ENCODE measurements around the gene PABPN1L. TPM values are rescaled to one million over a fixed set of nuclear protein-coding genes. Genes with fewer than 3 reads are reported as not detected.

The PABPN1L gene
- total RNA-seq, 1 donor from 2014 or later: not detected

DNA sequence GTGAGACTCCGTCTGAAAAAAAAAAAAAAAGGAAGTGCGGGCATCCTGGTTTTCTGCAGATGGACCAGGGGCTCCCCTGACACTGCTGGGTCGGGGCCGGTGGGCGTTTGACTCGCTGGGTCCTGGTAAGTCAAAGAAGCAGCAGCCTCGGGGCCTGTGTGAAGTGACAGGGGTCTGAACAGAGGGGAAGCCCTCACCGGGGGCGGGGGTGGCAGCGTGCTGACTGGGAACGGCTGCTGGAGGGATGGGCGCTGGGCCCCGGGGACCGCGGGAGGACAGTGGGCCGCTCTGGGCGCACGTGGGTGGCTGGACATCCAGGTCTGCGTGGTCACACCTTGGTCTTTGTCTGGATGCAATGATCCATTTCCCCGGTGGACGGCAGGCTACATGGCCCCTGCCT is 17.9 kb downstream of the PABPN1L start:
- no peak for DNase-seq

DNA sequence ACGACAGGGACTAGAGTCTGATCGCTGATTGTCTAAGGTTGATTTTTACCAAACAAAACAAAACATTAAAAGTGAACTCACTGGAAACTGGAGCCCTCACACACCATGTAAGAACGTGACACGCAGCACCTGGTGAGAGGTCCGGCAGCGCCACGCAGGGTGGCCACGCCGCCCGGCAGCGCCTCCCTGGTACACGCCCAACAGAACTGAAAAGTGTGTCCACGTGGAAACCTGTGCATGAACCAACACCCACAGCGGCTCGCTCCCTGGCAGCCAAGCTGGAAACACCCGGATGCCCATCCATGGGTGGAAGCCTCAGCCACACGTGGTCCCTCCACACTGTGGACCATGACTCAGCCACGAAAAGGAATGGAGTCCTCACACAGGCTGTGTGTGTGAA is 18.8 kb downstream of the PABPN1L start:
- DNase-seq: no peak

DNA sequence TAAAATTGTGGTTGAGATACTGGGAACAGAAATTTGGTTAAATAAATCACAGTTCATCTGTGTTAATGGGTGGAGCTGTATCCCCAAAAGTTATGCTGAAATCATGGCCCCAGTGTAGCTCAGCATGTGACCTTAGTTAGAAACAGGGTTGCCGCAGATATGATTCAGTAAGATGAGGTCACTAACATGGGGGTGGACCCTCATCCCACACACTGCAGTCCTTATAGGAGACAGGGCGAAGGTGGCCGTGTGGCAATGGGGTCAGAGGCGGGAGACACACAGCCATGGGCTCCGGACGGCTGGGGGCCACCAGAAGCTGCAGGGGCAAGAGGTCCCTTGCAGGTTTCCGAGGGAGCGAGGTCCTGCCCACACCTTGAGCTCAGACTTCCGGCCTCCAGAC is 20.4 kb downstream of the PABPN1L start:
- DNase-seq: no peak

DNA sequence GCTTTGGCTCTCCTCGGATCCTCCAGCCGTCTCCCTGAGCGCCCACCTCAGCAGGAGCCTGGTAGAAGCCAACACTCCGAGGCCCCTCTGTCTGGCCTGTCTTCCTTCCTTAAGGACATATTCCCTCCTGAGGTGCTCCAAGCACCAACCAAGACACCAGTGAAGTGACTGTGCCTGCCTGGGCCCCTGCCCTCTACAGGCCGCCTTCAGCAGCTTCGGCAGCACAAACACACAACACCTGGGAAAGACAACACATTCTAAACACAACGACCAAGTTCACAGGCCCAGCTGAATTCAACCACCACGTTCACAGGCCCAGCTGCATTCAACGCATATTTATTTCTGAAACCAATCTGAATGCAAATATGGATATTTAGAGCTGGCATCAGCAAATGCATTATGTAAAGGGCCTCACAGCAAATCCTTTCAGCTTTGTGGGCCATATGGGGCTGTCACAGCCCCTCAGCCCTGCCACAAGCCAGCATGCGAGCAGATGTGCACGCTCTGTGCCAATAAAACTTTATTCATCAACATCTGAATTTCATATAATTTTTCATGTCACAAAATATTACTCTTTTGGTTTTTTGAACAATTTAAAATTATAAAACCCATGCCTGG is 21.9 kb downstream of the PABPN1L start:
- DNase-seq: no peak

DNA sequence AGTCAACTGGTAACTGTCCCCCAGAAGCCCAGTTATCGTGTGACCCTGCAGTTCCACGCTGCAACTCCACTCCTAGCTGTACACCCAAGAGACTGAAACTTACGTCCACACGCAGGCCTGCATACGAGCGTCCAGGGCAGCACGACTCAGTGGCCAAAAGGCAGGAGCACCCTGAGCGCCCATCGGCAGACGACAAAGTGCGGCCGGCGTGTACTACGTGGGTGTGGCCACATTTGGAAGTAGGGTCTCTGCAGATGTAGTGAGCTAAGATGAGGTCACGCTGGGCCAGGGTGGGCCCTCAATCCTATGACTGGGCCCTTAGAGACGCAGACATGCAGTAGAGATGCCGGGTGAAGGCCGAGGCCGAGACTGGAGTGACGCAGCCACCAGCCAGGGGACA is 23.2 kb downstream of the PABPN1L start:
- no peak for DNase-seq

DNA sequence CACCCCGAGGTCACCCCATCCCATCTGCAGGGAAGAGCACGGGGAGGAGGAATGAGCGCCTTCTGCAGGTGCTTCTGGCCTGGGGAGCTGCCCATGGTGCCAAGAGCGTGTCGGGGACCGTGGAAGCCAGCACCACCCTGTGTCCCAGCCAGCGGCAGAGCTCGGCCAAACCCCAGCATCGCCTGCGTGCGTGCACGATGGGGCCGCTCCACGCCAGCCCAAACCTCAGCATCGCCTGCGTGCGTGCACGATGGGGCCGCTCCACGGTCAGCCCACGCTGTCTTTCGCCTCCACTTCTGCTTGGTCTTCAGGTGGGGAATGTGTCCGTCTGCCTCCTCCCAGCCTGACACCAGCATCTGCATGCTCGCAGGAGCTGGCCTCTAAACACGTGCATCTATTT is 23.7 kb downstream of the PABPN1L start:
- DNase-seq: no peak

DNA sequence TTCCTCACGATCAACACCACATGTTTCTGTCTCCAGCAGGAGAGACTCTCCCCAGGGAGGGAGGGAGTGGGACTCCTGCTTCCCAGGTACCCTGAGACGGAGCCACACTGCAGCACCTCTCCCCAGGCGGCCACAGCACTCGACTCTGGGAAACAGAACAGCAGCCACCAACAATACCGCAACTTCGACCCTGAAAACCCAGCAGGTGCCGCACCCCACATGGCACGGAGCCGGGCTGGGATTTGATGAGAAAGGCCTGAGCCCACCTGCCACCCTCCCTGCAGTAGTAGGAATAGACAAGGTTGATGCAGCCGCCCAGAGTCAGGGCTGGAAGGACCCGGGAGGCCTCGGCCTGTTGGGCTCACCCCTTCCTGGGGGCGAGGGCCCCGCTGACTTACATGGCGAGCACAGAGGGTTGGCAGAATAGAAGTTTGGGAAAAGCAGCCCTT is 24.1 kb downstream of the PABPN1L start:
- no peak for DNase-seq

DNA sequence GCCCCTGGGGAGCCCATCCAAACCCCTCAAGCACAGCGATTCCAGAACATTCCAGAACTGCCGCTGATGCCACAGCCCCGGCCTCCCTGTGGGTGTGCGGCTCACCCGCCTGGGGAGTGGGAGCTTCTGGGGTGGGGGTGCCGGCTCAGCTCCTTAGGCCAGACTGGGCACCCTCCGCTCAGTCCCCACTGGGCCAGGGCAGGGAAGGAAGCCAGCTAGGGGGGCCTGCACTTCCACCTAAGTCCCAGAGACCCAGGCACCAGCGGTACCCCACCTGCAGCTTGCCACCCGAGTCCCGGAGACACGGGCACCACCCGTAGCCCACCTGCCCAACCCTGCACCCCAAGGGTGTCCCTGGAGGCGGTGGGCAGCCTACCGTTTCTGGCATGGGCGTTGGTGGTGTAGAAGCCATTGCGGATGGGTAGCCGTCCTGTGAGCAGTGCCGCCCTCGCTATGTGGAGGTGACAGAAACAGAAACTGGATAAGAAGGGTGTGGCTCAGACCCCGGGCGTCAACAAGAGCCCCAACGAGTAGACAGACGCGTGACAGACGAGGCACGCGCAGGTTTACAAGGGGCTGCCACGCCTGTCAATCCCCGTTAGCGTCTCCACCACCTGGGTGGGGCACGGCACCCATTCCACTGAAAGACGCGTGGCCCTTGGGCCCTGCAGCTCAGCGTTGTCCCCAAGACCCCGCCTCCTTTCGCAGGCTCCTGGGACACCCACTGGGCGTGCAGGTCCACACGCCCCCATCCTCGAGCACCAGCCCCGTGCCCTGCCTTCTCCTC is 24.7 kb downstream of the PABPN1L start:
- no peak for DNase-seq

DNA sequence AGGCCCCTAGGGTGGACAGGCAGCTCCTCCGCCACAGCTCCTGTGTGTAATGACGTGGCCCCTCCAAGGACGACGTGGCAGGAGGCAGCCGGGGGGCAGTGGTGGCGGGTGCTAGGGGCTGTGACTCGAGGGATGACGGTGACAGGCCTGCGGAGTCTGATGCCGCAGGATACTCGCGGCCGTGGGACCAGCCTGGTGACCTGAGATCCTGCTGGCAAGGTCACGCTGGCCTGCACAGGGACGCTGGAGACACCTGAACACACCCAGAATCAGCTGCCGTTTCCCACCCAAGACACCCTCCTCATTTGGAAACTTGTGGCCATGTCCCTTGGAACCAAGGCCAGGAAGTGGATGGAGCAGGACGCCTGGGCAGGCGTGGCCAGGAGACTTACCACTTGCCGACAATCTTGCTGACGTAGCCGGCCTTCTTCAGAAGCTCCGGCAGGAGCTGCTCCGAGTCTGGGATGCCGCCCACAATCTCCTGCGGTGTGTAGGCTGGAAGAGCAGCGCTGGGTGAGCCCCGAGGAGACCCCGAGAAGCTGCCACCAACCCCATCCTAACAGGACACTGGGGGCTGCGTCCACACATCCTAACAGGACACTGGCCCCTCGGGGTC is 25.8 kb downstream of the PABPN1L start:
- no peak for DNase-seq

DNA sequence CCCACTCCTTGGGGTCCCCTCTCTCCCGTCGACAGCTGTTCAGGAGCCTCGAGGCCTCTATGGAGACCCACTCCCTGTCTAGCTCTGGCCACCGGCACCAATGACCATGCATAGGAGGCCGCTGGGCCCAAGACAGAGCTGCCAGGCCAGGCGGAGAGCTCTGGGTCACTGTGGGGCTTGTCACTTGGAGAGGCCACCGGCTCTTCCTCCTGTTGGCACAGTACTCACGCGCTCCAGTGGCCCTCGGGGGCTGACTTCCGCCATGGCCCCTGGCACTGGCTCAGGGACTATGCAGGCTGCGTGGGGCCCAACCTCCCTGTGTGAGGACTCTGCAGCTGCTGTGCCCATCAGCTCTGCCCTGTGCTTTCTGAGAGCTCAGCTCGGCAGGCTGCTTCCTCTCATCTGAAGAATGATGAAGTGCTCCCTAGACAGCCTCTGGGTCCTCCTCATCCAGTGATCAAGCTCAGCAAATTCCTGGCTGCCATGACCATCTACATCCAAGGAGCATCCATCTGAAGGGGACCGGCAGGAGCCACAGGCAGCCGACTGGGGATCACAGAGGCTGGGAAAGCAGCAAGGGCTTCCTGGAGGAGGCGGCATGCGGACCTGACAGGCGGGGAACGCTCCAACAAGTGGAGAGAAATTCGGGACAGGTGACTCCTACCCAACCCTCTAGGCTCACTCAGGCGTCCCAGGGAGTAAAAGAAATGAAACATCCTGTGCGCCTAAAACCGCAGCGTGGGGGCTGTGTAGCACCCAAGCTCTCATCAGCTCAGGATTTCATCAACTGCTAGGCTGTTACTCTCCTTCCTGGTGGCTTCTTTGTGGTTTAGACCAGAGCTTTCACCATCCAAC is 26.5 kb downstream of the PABPN1L start:
- DNase-seq: no peak

DNA sequence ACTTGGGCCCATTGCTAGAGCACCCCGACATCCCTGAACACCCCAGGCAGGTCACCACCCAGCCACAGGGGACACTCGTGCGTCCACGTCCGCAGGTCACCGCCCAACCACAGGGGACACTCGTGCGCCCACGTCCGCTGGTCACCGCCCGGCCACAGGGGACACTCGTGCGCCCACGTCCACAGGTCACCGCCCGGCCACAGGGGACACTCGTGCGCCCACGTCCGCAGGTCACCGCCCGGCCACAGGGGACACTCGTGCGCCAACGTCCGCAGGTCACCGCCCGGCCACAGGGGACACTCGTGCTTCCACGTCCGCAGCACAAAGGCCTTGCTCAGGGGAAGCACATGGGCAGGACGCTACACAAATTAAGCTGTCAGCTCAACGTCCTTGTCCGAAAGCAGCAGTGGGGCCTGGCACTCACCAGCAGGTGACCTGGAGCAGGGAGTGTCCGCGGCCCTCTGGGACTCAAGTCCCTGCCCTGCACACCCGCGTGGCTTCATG is 27.4 kb downstream of the PABPN1L start:
- no peak for DNase-seq

DNA sequence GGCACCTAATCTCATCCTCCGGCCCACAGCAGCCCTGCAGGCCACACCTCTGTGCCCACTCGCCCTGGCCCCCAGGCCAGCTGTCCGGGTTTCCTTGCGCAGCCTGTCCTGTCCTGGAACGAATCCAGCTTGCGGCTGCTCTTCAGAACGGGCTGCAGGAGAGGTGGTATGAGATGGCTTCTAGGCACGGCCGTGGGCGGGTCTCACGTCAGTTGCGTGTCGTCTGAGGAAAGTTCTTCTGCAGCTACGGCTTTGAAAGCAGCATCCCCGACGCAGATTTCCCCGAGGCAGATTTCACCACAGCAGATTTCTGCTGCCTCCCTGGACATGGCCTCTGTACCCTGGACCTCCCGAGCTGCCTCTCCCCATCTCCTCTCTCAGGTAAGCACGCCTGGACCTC is 27.9 kb downstream of the PABPN1L start:
- DNase-seq: no peak

DNA sequence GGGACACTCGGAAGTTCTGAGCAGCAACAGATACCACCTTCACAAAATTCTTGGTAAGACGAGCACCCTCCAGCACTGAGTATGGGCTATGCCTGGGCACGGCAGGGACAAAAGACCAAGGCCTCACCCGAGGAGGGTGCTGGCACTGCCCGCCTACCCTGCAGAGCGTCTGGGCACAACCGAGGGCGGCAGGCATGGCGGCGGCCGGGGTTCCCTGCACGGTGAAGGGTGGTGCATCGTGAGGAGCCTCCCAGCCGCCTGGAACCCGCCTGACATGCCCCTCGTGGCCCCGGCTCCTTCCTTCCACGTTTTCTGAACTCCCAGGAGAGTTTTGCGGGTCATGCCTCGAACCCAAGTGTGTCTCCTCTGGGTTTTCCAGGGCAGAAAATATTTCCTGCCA is 28.7 kb downstream of the PABPN1L start:
- no peak for DNase-seq

DNA sequence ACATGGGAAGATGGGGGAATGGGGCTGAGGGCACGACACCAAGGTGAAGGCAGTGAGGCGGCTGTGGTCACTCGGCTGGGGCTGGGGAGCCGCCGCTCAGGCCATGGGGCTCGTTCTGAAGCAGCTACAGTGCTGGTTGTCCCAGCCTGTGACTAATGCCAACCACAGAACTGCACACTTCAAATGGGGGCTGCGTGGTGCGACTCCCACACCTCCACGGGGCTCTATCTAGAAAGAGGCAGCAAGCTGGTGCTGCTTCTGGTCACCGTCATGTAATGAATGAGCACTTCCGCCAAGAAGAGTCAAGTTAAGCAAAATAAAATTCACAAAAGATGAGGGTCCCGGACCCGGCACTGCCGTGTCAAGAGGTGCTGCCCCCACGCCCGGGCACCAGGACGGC is 29.7 kb downstream of the PABPN1L start:
- no peak for DNase-seq

DNA sequence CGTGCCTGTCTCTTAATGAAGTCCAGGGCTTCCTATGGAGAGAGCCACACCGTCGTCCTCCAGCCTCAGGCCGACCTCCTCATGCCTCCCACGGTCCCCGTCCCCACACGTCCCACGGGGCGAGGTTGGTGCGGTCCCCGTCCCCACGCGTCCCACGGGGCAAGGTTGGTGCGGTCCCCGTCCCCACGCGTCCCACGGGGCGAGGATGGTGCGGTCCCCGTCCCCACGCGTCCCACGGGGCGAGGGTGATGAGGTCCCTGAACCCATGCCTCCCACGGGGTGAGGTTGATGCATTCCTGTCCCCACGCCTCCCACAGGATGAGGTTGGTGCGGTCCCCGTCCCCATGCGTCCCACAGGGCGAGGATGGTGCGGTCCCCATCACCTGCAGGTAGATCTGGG is 30.6 kb downstream of the PABPN1L start:
- no peak for DNase-seq

DNA sequence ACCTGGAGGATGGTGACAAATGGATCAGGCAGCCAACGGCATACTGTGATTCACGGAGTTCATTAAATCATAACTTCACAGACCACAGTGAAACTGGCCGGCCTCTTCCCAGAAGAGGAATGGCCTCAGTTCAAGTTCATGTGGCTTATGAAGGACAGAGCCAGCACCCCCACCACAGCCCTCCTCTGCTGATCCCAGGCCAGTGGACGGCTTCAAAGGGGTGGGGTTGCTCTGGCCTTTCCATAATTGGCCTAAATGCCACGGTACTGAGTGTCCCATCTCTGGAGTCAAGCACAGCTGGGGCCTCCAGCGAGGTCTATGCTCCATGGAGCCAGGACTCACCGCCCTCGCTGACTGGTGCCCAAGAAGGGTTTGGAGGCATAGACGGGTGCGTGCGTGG is 31.1 kb downstream of the PABPN1L start:
- no peak for DNase-seq

DNA sequence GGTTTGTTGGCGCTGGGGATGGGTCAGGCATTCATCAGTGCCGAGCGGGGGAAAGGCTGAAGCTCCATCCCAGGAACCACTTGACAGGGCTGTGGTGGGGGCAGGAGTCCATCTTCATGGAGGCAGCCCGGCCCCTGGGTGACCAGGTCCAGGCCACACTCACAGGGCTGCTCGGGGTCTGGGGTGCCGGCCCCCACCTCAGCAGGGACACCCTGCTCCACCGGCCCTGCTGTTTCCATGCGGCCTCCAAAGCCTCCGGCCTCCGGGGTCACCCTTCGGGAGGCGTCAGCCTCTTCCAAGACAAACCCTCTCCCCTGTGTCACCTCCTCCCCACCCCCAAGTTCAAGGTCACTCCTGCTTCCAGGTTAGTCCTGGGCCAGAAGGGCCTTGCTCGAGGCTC is 31.8 kb downstream of the PABPN1L start:
- no peak for DNase-seq

DNA sequence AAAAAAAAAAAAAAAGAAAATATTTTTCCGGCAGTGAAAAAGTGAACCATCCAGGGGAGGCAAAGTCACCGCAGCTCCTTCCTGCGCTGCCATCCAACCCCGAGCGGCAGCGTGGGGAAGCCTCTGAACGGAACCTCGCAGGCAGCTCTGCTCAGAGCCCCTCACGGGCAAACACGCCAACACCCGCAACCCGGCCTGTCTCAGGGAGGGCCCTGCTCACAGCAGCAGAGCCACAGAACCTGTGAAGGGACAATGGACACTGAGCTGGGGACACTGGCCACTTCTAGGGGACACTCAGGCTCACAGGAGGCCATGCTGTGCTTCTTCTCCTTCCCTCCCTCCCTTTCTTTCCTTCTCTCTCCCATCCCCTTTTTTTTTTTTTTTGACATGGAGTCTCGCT is 33.4 kb downstream of the PABPN1L start:
- DNase-seq: no peak

DNA sequence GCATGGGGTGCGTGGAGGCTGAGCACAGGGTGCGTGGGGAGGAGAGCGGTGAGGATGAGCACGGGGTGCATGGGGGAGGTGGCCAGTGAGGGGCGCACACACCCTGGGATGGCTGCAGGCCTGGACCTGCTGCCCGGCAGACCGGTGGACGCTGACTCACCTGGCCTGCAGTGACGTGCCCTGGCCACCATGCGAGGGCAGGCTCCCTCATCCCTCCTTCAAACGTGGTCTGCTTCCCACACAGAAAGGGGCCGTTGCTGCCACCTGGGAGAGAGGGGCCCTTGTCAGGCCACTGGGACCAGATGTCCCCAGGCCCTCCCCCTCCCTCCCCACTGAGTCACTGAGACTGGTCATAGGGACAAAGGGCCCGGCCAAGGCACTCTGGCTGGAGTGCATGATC is 34.6 kb downstream of the PABPN1L start:
- no peak for DNase-seq

DNA sequence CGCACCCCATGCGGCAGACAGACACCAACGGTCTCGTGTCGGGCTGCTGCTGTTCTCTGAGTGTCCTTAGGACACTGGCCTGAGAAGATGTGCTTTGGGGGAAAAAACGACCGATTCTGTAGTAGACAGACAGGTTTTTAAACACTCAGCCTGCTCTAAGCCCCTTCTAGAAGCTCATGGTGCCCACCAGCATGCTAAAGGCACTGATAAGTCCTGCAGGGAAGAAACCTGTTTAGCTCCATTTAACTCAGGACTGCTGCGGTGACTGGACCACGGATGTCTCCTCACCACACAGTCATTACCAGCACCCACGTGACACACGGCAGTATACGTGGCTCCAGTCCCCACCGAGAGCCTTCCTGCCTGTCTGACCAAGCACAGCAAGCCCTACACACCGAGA is 35.7 kb downstream of the PABPN1L start:
- DNase-seq: no peak

DNA sequence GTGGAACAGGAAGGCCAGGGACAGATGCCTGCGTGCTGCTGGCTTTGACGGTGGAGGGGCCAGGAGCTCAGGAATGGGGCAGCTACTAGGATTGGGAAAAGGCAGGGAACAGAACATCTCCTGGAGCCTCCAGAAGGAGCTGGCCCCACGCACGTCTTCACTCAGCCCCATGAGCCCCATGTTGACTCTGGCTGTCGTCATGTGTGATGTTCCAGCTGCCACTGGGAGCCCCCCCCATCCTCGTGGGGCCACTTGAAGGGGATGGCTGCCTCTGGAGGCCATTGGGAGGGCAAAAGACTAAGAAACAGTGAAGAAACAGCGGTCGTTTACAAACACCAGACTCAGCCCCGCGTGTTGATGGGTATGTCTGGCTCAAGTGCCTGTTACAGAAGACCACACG is 36.2 kb downstream of the PABPN1L start:
- DNase-seq: no peak

DNA sequence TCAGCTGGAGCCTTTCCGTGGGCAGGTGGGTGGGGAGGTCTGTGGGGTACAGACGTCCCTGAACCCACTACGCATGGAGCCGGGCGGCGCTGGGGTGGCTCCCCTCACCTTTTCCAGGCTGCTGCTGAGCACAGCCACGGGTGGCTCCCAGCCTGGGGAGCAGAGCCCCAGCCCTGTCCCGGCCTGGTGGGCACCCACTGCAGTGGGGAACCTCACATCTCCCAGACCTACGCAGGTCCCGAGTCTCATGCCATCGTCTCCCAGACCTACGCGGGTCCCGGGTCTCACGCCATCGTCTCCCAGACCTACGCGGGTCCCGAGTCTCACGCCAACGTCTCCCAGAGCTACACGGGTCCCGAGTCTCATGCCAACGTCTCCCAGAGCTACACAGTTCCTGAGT is 37.7 kb downstream of the PABPN1L start:
- DNase-seq: no peak

DNA sequence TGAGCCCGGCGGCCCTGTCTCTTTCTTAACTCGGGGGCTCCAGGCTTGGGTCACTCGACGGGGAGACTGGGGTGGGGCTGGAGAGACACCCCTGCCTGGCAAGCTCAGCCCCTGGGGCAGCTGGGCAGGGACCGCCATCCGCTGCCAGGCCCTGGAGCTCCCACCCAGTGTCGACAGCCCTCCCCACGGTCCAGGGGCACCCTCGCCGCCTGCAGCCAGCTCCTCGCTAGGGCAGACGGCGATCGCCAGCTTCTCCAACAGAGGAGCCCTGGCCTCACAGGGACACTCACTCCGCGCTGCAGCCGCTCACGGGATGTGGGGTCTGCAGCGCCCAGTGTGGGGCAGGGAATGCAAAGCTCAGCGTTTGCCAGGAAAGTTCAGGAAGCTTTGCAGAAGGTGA is 38.7 kb downstream of the PABPN1L start:
- no peak for DNase-seq
